Measurements from ENCODE around the gene GNPTAB.

- TF ChIP-seq CTCF (IDR thresholded peaks at IDR 0.05) (no peak), POLR2A (IDR thresholded peaks at IDR 0.05) (no peak)
Measured at GRCh38 chr12:101859664-101860607, 29.2 kb upstream of the GNPTAB start.
